ENCODE measurements around the gene UQCRC1. TPM values are rescaled to one million over a fixed set of nuclear protein-coding genes. Genes with fewer than 3 reads are reported as not detected.
A peak's percentile ranks its signal among the peaks of the same experiment; 100 is the strongest.

Gene UQCRC1
- total and polyA plus RNA-seq, 2 of the 8 experiments (the other 6 are each of a cell fraction or from before 2014, with no cell fraction given): 310 to 720 TPM

DNA sequence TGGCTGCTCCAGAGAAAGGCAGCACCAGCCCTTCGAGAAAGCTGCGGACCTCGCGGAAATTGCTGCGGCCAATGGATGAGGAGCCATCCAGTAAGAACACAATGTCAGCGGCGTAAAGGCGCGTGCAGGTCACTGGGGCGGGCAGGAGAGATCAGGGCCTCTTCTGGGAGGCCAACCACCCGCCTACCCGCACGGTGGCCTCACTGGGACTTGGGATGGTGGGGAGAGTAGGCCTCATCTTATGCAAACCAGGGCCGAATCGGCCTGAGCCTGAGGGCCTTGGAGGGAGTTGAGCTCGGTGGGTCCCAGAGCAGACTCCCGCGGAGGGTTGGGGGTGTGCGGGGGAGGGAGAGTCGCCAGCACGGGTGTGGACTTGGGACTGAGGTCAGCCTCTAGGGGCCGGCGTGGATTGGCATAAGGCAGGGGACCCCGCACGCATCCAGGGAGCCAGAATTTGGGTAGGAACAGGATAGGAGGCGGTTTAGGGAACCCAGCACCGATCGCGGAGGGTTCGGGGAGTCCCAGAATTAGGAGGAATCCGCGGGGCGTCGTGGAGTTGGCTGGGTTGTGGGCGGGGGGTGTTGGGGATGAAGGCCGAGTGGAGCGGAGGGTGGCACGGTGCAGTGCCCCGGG, 14.9 kb downstream of the UQCRC1 start:
- Histone ChIP-seq H3K23ac (ENCODE audit: insufficient read length) (no peak overlapping the region), H3K79me1 (ENCODE audit: low read depth, low read length) (no peaks in the 10 kb centered on the region), H4K5ac (ENCODE audit: insufficient read length, low read depth, low read length) (no peak overlapping the region), H2AFZ (ENCODE audit: low read length) (peak overlapping the region; percentile 45; the same call in 1 of the 2 replicates), H3K36me3 (ENCODE audit: control insufficient read depth in 2 of 4, insufficient read depth in 4 of 4, low read length in 3 of 4) (peaks cover 8 to 13% (median 9%) of the 10 kb centered on the region in 4 experiments), H2BK5ac (ENCODE audit: low read depth, low read length) (peak overlapping the region; percentile 10; the same call in 1 of the 2 replicates), H3K56ac (replicated peaks; ENCODE audit: insufficient read length, low read depth, low read length) (no peak overlapping the region), H3K4ac (replicated peaks; ENCODE audit: insufficient read length, low read depth, low read length) (no peak overlapping the region), H4K20me1 (replicated peaks in 1 of 2; ENCODE audit: control insufficient read depth in 1 of 2, insufficient read depth in 2 of 2, low read length in 2 of 2) (peaks cover 0 to 15% of the 10 kb centered on the region in 2 experiments), H3K4me2 (ENCODE audit: insufficient read depth in 1 of 2, low read depth in 2 of 2, low read length in 2 of 2) (peak overlapping the region; percentile 69 to 89), H3K9me3 (ENCODE audit: insufficient read depth in 2 of 2, low read depth in 1 of 2, low read length in 1 of 2) (no peaks in the 10 kb centered on the region), H2BK120ac (replicated peaks; ENCODE audit: low read depth, low read length) (no peak overlapping the region), H2AK5ac (ENCODE audit: low read depth, low read length) (no peak overlapping the region), H3K14ac (ENCODE audit: insufficient read length) (no peak overlapping the region), H3K23me2 (ENCODE audit: low read depth, low read length) (peaks cover 1% of the 10 kb centered on the region; the same call in 1 of the 2 replicates), H3K9ac (replicated peaks in 1 of 4; ENCODE audit: extremely low read depth in 1 of 4, low read depth in 3 of 4, low read length in 3 of 4) (peak overlapping the region in 3 of 4 experiments; percentile 42 to 71 (median 43); a peak in 4 of 7 replicates), H2BK12ac (ENCODE audit: low read depth, low read length) (peak overlapping the region; percentile 60; the same call in 1 of the 2 replicates), H3K27ac (ENCODE audit: low read depth, low read length) (no peak overlapping the region), H3K27me3 (replicated peaks in 1 of 4; ENCODE audit: control insufficient read depth in 3 of 4, extremely low read depth in 1 of 4, insufficient read depth in 3 of 4, low read length in 3 of 4) (peaks cover 0 to 6% (median 0%) of the 10 kb centered on the region in 4 experiments; a peak in 4 of 7 replicates), H4K8ac (ENCODE audit: extremely low read depth, insufficient read depth, low read length) (peak overlapping the region; percentile 60), H3K79me2 (ENCODE audit: control insufficient read depth in 1 of 2, insufficient read depth in 2 of 2, low read length in 2 of 2) (no peaks in the 10 kb centered on the region), H3K18ac (ENCODE audit: extremely low read depth, low read length) (peak overlapping the region; percentile 48; the same call in 1 of the 2 replicates), H2BK20ac (ENCODE audit: low read length) (no peak overlapping the region), H2BK15ac (ENCODE audit: low read length) (peak overlapping the region; percentile 61; the same call in 1 of the 2 replicates), H3K4me3 (ENCODE audit: extremely low read depth in 1 of 4, insufficient read depth in 2 of 4, low read depth in 3 of 4, low read length in 4 of 4) (peak overlapping the region; percentile 12 to 57 (median 26); a peak in 7 of 8 replicates), H4K91ac (replicated peaks; ENCODE audit: insufficient read length, low read length) (no peak overlapping the region), H3K4me1 (replicated peaks in 1 of 4; ENCODE audit: control insufficient read depth in 3 of 4, insufficient read depth in 4 of 4, low read length in 3 of 4) (peaks cover 3 to 18% (median 15%) of the 10 kb centered on the region in 4 experiments; a peak in 6 of 7 replicates)
- TF ChIP-seq KDM5A (IDR thresholded peaks at IDR 0.05; ENCODE audit: low read length): no peak
- TF ChIP-seq RNF2 (IDR thresholded peaks at IDR 0.05; ENCODE audit: borderline replicate concordance, low read depth, low read length, missing control alignments, poor library complexity, severe bottlenecking): no peak
- no peak for TF ChIP-seq ASH2L (IDR thresholded peaks at IDR 0.05; ENCODE audit: low read length)
- TF ChIP-seq FOSL1 (IDR thresholded peaks at IDR 0.05; ENCODE audit: insufficient read depth, low read depth, low read length): no peak
- no peak for TF ChIP-seq TCF12 (IDR thresholded peaks at IDR 0.05; ENCODE audit: low read depth, low read length)
- no peak for TF ChIP-seq CREB1 (IDR thresholded peaks at IDR 0.05)
- no peak; a peak in 2 of 3 replicates for TF ChIP-seq POLR2A (IDR thresholded peaks at IDR 0.05; ENCODE audit: control extremely low read depth in 1 of 2, low read depth in 2 of 2, low read length in 2 of 2)
- TF ChIP-seq TAF7 (optimal IDR thresholded peaks at IDR 0.05; ENCODE audit: borderline replicate concordance, low read depth, low read length): peak; percentile 23
- no peak for TF ChIP-seq HDAC2 (IDR thresholded peaks at IDR 0.05; ENCODE audit: borderline replicate concordance in 1 of 2, low read depth in 2 of 2, low read length in 2 of 2)
- DNase-seq (ENCODE audit: low read depth in 1 of 2, low spot score in 2 of 2) (peak in 1 of 2 experiments; percentile 69), FAIRE-seq (no peak)
- CTCF ChIA-PET (ENCODE audit: partially characterized antibody): interaction anchor here (0.6 kb wide), 1 partner anchor 41 kb away, joined by 3 read pairs; the partner anchor contains the start of gene SLC26A6
- WGBS, 2 experiments (ENCODE audit: extremely low coverage in 1 of 2, insufficient coverage in 1 of 2, insufficient read length in 1 of 2, insufficient replicate concordance in 2 of 2, low coverage in 1 of 2, low lambda C conversion rate in 2 of 2, missing lambda C conversion rate in 1 of 2): 53% methylated on average over 39 of the region's 39 CpGs; no CpG with 5 or more reads in 1 of the 2 experiments
- POLR2A ChIA-PET (ENCODE audit: partially characterized antibody): interaction anchor here (0.7 to 5.1 kb wide), 8 partner anchors 10 to 68 kb away, joined by 3 to 23 read pairs (median 5); partner anchors contain the start of genes CELSR3, PFKFB4, SLC26A6 and UQCRC1

Measured in H1 (cell line).